KMS-11 (cell line): Measurements from ENCODE around the gene DNAH10.

Source experiments
- H2AFZ ChIP-seq: fragments of 200-600 bp; sonication (generic); 2 replicates; pipeline ENCODE4 v1.6.1; 2016; ENCODE audit warnings: antibody characterized with exemption, mixed run types, low read depth
- H3K27ac ChIP-seq: fragments of 200-600 bp; sonication (generic); 2 replicates; pipeline ENCODE4 v1.6.1; 2016; ENCODE audit warnings: mild to moderate bottlenecking, mixed run types
- H3K27me3 ChIP-seq: fragments of 200-600 bp; sonication (generic); 2 replicates; pipeline ENCODE4 v1.6.1; 2017; ENCODE audit warnings: mild to moderate bottlenecking, low read depth, mixed run types, moderate library complexity; ENCODE audit not compliant: insufficient read depth
- H3K36me3 ChIP-seq: fragments of 200-600 bp; sonication (generic); 2 replicates; pipeline ENCODE4 v1.6.1; 2017; ENCODE audit warnings: mild to moderate bottlenecking, mixed run types; ENCODE audit not compliant: insufficient read depth
- H3K4me1 ChIP-seq: fragments of 200-600 bp; sonication (generic); 2 replicates; pipeline ENCODE4 v1.6.1; 2016; ENCODE audit warnings: mild to moderate bottlenecking, low read depth, mixed run types; ENCODE audit not compliant: poor library complexity, severe bottlenecking
- H3K4me2 ChIP-seq: fragments of 200-600 bp; sonication (generic); 2 replicates; pipeline ENCODE4 v1.7.0; 2016; ENCODE audit warnings: mild to moderate bottlenecking, mixed run types
- H3K4me3 ChIP-seq: fragments of 200-600 bp; sonication (generic); IDR thresholded peaks from 2 replicates; pipeline ENCODE4 v1.6.1; 2017; ENCODE audit warnings: low read depth, low read length, mixed read lengths; ENCODE audit not compliant: insufficient read depth
- H3K79me2 ChIP-seq: fragments of 200-600 bp; sonication (generic); 2 replicates; pipeline ENCODE4 v1.6.1; 2016; ENCODE audit warnings: low read depth, mixed run types; ENCODE audit not compliant: insufficient read depth
- H3K9ac ChIP-seq: fragments of 200-600 bp; sonication (generic); 2 replicates; pipeline ENCODE4 v1.6.1; 2016; ENCODE audit warnings: mild to moderate bottlenecking, mixed run types
- H4K20me1 ChIP-seq: fragments of 200-600 bp; sonication (generic); 2 replicates; pipeline ENCODE4 v1.6.1; 2016; ENCODE audit warnings: mild to moderate bottlenecking, mixed run types; ENCODE audit not compliant: insufficient read depth
- CTCF ChIP-seq: fragments of 200-600 bp; sonication (generic); conservative IDR thresholded peaks from 2 replicates; pipeline ENCODE4 v1.6.1; 2017; ENCODE audit warnings: low read depth, mild to moderate bottlenecking, antibody characterized with exemption, low read length, moderate library complexity, mixed read lengths

Gene DNAH10

GRCh38 chr12:123850246-123851134 lies 88.4 kb downstream of the DNAH10 start:
- Histone ChIP-seq H4K20me1 (no peaks in the 10 kb centered on the region), H3K4me3 (no peak overlapping the region), H3K27ac (no peak overlapping the region), H2AFZ (no peak overlapping the region), H3K4me1 (no peaks in the 10 kb centered on the region), H3K4me2 (no peak overlapping the region), H3K36me3 (no peaks in the 10 kb centered on the region), H3K9ac (no peak overlapping the region), H3K79me2 (no peaks in the 10 kb centered on the region), H3K27me3 (no peaks in the 10 kb centered on the region)
- no peak for TF ChIP-seq CTCF

- Histone ChIP-seq H2AFZ (no peak overlapping the region), H3K27me3 (no peaks in the 10 kb centered on the region), H3K27ac (no peak overlapping the region), H3K36me3 (no peaks in the 10 kb centered on the region), H3K79me2 (no peaks in the 10 kb centered on the region), H3K4me1 (no peaks in the 10 kb centered on the region), H3K4me2 (no peak overlapping the region), H4K20me1 (no peaks in the 10 kb centered on the region), H3K4me3 (no peak overlapping the region), H3K9ac (no peak overlapping the region)
- TF ChIP-seq CTCF, result no peak
Measured at GRCh38 chr12:123853396-123854070, 91.4 kb downstream of the DNAH10 start.

- no peaks in the 10 kb centered on the region for H3K36me3 ChIP-seq
- no peak overlapping the region for H3K4me3 ChIP-seq
- no peak overlapping the region for H3K9ac ChIP-seq
- H3K27me3 ChIP-seq, result no peaks in the 10 kb centered on the region
- H3K79me2 ChIP-seq, result no peaks in the 10 kb centered on the region
- H3K27ac ChIP-seq, result no peak overlapping the region
- H2AFZ ChIP-seq, result no peak overlapping the region
- H3K4me2 ChIP-seq, result no peak overlapping the region
- no peaks in the 10 kb centered on the region for H3K4me1 ChIP-seq
- no peak for TF ChIP-seq CTCF
- H4K20me1 ChIP-seq, result no peaks in the 10 kb centered on the region
Measured at GRCh38 chr12:123854232-123854631, 92.1 kb downstream of the DNAH10 start.

GRCh38 chr12:123854918-123855317 lies 92.8 kb downstream of the DNAH10 start:
- Histone ChIP-seq H3K4me1 (no peaks in the 10 kb centered on the region), H3K27me3 (no peaks in the 10 kb centered on the region), H3K79me2 (no peaks in the 10 kb centered on the region), H3K4me2 (no peak overlapping the region), H3K27ac (no peak overlapping the region), H3K36me3 (no peaks in the 10 kb centered on the region), H3K4me3 (no peak overlapping the region), H3K9ac (no peak overlapping the region), H2AFZ (no peak overlapping the region), H4K20me1 (no peaks in the 10 kb centered on the region)
- TF ChIP-seq CTCF, result no peak
